Measurements from ENCODE around the gene ARL17B. TPM values are rescaled to one million over a fixed set of nuclear protein-coding genes. Genes with fewer than 3 reads are reported as not detected.
"Not testable (repeated sequence)": the region's sequence is repeated elsewhere in the genome, so short reads cannot be mapped to it uniquely, and the experiment has no call there.

Gene ARL17B
- total and polyA plus RNA-seq, 2 donors (not counting 1 experiment from before 2014, with no cell fraction given): 6.1 to 6.9 TPM

- H3K9me3 ChIP-seq (ENCODE audit: control insufficient read depth, insufficient read depth, low read depth, low read length); H3K36me3 ChIP-seq (ENCODE audit: control insufficient read depth, insufficient read depth, low read length); H3K4me2 ChIP-seq (ENCODE audit: extremely low read depth, insufficient read depth, low read length); H4K20me1 ChIP-seq (ENCODE audit: control insufficient read depth, extremely low read depth, insufficient read depth, low read length); DNase-seq (ENCODE audit: low read depth in 2 of 2); H3K79me2 ChIP-seq (ENCODE audit: control insufficient read depth, insufficient read depth, low read length); H3K4me3 ChIP-seq (replicated peaks in 1 of 4; ENCODE audit: control extremely low read depth in 1 of 4, insufficient read depth in 1 of 4, low read depth in 3 of 4, low read length in 4 of 4); H3K9ac ChIP-seq (ENCODE audit: insufficient read depth, low read length); H3K27me3 ChIP-seq (ENCODE audit: control insufficient read depth, insufficient read depth, low read length); H3K4me1 ChIP-seq (ENCODE audit: control insufficient read depth, extremely low read depth, insufficient read depth, low read length); H3K27ac ChIP-seq (ENCODE audit: insufficient read depth, low read length); H2AFZ ChIP-seq (ENCODE audit: low read length): not testable (repeated sequence)
Observed at GRCh38 chr17:46291618-46292017, 69.9 kb downstream of the ARL17B start.

GRCh38 chr17:46290906-46291546 is 70.5 kb downstream of the ARL17B start:
- H3K79me2 ChIP-seq (ENCODE audit: control insufficient read depth, insufficient read depth, low read length); H4K20me1 ChIP-seq (ENCODE audit: control insufficient read depth, extremely low read depth, insufficient read depth, low read length); H3K4me3 ChIP-seq (replicated peaks in 1 of 4; ENCODE audit: control extremely low read depth in 1 of 4, insufficient read depth in 1 of 4, low read depth in 3 of 4, low read length in 4 of 4); H3K36me3 ChIP-seq (ENCODE audit: control insufficient read depth, insufficient read depth, low read length); H2AFZ ChIP-seq (ENCODE audit: low read length); DNase-seq (ENCODE audit: low read depth in 2 of 2); H3K27me3 ChIP-seq (ENCODE audit: control insufficient read depth, insufficient read depth, low read length); H3K4me2 ChIP-seq (ENCODE audit: extremely low read depth, insufficient read depth, low read length); H3K27ac ChIP-seq (ENCODE audit: insufficient read depth, low read length); H3K4me1 ChIP-seq (ENCODE audit: control insufficient read depth, extremely low read depth, insufficient read depth, low read length); H3K9ac ChIP-seq (ENCODE audit: insufficient read depth, low read length); H3K9me3 ChIP-seq (ENCODE audit: control insufficient read depth, insufficient read depth, low read depth, low read length): not testable (repeated sequence)

- not testable (repeated sequence) for H2AFZ ChIP-seq (ENCODE audit: low read length); H3K79me2 ChIP-seq (ENCODE audit: control insufficient read depth, insufficient read depth, low read length); H3K27me3 ChIP-seq (ENCODE audit: control insufficient read depth, insufficient read depth, low read length); DNase-seq (ENCODE audit: low read depth in 2 of 2); H3K4me2 ChIP-seq (ENCODE audit: extremely low read depth, insufficient read depth, low read length); H3K9me3 ChIP-seq (ENCODE audit: control insufficient read depth, insufficient read depth, low read depth, low read length); H3K27ac ChIP-seq (ENCODE audit: insufficient read depth, low read length); H4K20me1 ChIP-seq (ENCODE audit: control insufficient read depth, extremely low read depth, insufficient read depth, low read length); H3K4me1 ChIP-seq (ENCODE audit: control insufficient read depth, extremely low read depth, insufficient read depth, low read length); H3K9ac ChIP-seq (ENCODE audit: insufficient read depth, low read length); H3K36me3 ChIP-seq (ENCODE audit: control insufficient read depth, insufficient read depth, low read length); H3K4me3 ChIP-seq (replicated peaks in 1 of 4; ENCODE audit: control extremely low read depth in 1 of 4, insufficient read depth in 1 of 4, low read depth in 3 of 4, low read length in 4 of 4)
Observed at GRCh38 chr17:46287587-46287986, 74.0 kb downstream of the ARL17B start.

DNA sequence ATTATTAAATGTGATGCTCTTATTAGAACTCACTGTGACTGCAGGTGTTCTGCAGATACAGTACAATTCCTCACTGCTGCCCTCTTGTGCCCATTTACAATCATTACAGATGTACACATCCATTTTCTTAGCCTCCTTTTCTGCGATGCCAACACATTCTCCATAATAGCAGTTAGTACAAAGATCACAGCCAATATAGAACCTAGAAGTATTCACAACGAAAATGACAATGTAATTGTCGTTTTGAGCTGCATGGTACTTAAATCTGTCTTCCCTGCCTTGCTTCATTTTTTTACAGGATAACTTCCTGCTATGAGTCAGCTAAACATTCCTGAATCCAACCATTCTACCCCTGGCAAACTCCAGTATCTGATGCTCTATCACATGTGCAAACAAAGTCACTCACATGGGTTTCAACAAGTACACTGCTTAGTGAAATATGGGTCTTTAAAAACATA is 74.8 kb downstream of the ARL17B start:
- H3K79me2 ChIP-seq (ENCODE audit: control insufficient read depth, insufficient read depth, low read length); H3K27me3 ChIP-seq (ENCODE audit: control insufficient read depth, insufficient read depth, low read length); H3K4me3 ChIP-seq (replicated peaks in 1 of 4; ENCODE audit: control extremely low read depth in 1 of 4, insufficient read depth in 1 of 4, low read depth in 3 of 4, low read length in 4 of 4); H3K27ac ChIP-seq (ENCODE audit: insufficient read depth, low read length); H3K4me1 ChIP-seq (ENCODE audit: control insufficient read depth, extremely low read depth, insufficient read depth, low read length); H4K20me1 ChIP-seq (ENCODE audit: control insufficient read depth, extremely low read depth, insufficient read depth, low read length); H3K9ac ChIP-seq (ENCODE audit: insufficient read depth, low read length); H3K36me3 ChIP-seq (ENCODE audit: control insufficient read depth, insufficient read depth, low read length); H3K9me3 ChIP-seq (ENCODE audit: control insufficient read depth, insufficient read depth, low read depth, low read length): not testable (repeated sequence)
- Histone ChIP-seq H2AFZ (ENCODE audit: low read length) (peak overlapping the region; percentile 75), H3K4me2 (ENCODE audit: extremely low read depth, insufficient read depth, low read length) (peak overlapping the region; percentile 72)
- TF ChIP-seq CTCF (conservative IDR thresholded peaks at IDR 0.05 in 1 of 2, IDR thresholded peaks at IDR 0.05 in 1 of 2; ENCODE audit: low read depth in 1 of 2, low read length in 2 of 2): peak; percentile 68 to 71
- peak; percentile 69 to 77 for DNase-seq (ENCODE audit: low read depth in 2 of 2)

DNA sequence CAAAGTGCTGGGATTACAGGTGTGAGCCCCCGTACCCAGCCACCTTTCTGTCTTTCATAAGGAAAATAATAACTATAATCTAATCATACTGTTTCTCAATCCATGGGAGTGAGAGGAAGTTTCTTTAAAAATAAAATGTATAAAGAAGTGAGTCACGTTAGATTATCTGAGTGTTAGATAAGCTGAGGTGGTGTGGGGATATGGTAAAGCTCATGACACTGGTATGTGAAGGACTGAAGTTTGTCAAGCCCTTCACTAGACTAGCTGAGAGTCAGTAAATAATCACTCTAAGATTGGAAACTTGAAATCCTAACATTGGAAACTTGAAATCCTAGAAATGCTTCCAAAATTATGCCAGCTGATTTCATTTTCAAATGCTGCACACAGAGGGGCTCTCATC is 76.1 kb downstream of the ARL17B start:
- H4K20me1 ChIP-seq (ENCODE audit: control insufficient read depth, extremely low read depth, insufficient read depth, low read length); H3K9ac ChIP-seq (ENCODE audit: insufficient read depth, low read length); H3K9me3 ChIP-seq (ENCODE audit: control insufficient read depth, insufficient read depth, low read depth, low read length); H3K4me2 ChIP-seq (ENCODE audit: extremely low read depth, insufficient read depth, low read length); H3K79me2 ChIP-seq (ENCODE audit: control insufficient read depth, insufficient read depth, low read length); H3K27ac ChIP-seq (ENCODE audit: insufficient read depth, low read length); H3K27me3 ChIP-seq (ENCODE audit: control insufficient read depth, insufficient read depth, low read length); H3K4me3 ChIP-seq (replicated peaks in 1 of 4; ENCODE audit: control extremely low read depth in 1 of 4, insufficient read depth in 1 of 4, low read depth in 3 of 4, low read length in 4 of 4); H2AFZ ChIP-seq (ENCODE audit: low read length); H3K4me1 ChIP-seq (ENCODE audit: control insufficient read depth, extremely low read depth, insufficient read depth, low read length); H3K36me3 ChIP-seq (ENCODE audit: control insufficient read depth, insufficient read depth, low read length): not testable (repeated sequence)
- DNase-seq (ENCODE audit: low read depth in 2 of 2): peak in 1 of 2 donors; percentile 41

- not testable (repeated sequence) for H3K9ac ChIP-seq (ENCODE audit: insufficient read depth, low read length); H3K27ac ChIP-seq (ENCODE audit: insufficient read depth, low read length); H3K27me3 ChIP-seq (ENCODE audit: control insufficient read depth, insufficient read depth, low read length); H4K20me1 ChIP-seq (ENCODE audit: control insufficient read depth, extremely low read depth, insufficient read depth, low read length); H3K4me1 ChIP-seq (ENCODE audit: control insufficient read depth, extremely low read depth, insufficient read depth, low read length); H2AFZ ChIP-seq (ENCODE audit: low read length); H3K36me3 ChIP-seq (ENCODE audit: control insufficient read depth, insufficient read depth, low read length); H3K4me2 ChIP-seq (ENCODE audit: extremely low read depth, insufficient read depth, low read length); H3K4me3 ChIP-seq (replicated peaks in 1 of 4; ENCODE audit: control extremely low read depth in 1 of 4, insufficient read depth in 1 of 4, low read depth in 3 of 4, low read length in 4 of 4); H3K79me2 ChIP-seq (ENCODE audit: control insufficient read depth, insufficient read depth, low read length); H3K9me3 ChIP-seq (ENCODE audit: control insufficient read depth, insufficient read depth, low read depth, low read length)
- peak in 1 of 2 donors; percentile 32 for DNase-seq (ENCODE audit: low read depth in 2 of 2)
Observed at GRCh38 chr17:46284467-46284866, 77.1 kb downstream of the ARL17B start.
